ENCODE data around the gene CCL21.

DNA sequence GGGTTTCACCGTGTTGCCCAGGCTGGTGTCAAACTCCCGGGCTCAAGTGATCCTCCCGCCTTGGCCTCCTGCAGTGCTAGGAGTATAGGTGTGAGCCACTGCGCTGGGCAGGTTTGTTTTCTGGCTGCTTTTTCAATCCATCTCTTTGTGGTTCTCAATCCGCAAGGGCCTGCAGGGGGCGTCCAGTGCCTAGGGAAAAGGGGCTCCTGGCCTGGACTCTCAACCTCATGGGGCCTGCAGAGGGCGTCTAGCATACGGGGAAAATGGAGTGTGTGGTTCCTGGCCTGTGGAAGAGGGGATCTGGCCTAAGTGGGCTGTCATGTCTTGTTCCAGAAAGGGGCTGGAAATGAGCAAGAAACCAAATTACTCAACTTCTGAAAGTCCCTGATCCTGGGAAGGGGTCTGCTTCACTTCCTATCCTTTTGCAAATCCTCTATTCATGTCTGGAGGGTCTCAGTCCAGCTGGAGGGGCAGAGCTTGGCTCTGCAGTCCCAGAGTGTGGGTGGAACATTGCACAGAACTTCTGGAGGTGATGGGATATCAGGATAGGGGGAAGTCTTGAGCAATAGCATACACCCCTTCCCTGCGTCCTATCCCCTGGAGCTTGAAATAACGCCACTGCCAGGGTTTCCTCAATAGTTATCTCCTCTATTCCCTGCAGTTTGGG is 34.8 kb downstream of the CCL21 start:
- TF ChIP-seq EZH2 (IDR thresholded peaks at IDR 0.05; ENCODE audit: low read length), result no peak
- TF ChIP-seq, protein P1, sequence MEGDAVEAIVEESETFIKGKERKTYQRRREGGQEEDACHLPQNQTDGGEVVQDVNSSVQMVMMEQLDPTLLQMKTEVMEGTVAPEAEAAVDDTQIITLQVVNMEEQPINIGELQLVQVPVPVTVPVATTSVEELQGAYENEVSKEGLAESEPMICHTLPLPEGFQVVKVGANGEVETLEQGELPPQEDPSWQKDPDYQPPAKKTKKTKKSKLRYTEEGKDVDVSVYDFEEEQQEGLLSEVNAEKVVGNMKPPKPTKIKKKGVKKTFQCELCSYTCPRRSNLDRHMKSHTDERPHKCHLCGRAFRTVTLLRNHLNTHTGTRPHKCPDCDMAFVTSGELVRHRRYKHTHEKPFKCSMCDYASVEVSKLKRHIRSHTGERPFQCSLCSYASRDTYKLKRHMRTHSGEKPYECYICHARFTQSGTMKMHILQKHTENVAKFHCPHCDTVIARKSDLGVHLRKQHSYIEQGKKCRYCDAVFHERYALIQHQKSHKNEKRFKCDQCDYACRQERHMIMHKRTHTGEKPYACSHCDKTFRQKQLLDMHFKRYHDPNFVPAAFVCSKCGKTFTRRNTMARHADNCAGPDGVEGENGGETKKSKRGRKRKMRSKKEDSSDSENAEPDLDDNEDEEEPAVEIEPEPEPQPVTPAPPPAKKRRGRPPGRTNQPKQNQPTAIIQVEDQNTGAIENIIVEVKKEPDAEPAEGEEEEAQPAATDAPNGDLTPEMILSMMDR (optimal IDR thresholded peaks at IDR 0.05 in 1 of 3, IDR thresholded peaks at IDR 0.05 in 1 of 3, conservative IDR thresholded peaks at IDR 0.05 in 1 of 3; ENCODE audit: extremely low read depth in 1 of 3, insufficient read depth in 2 of 3, low read length in 3 of 3), result peak; percentile 39 to 45 (median 43)
